HG03064 (cell line): ENCODE data around the gene HOATZ.

Experiments used
- ATAC-seq: cut with Tn5 transposase; IDR thresholded peaks from one replicate; pipeline ENCODE4 v1.9.1; 2021; ENCODE audit warnings: low read depth; ENCODE audit not compliant: unreplicated experiment

Gene HOATZ

GRCh38 chr11:111514216-111515031, at the start of gene HOATZ:
HOATZ (plus strand) TSS chr11:111514778; CDS start chr11:111514785, 7 bp downstream.
- ATAC-seq: no peak

- no peak for ATAC-seq
Measured at GRCh38 chr11:111465400-111465799, 49.2 kb upstream of the HOATZ start.

GRCh38 chr11:111466615-111467014, 48.0 kb upstream of the HOATZ start:
- ATAC-seq: no peak

- no peak for ATAC-seq
Measured at GRCh38 chr11:111469200-111469599, 45.4 kb upstream of the HOATZ start.

GRCh38 chr11:111472228-111472627, 42.4 kb upstream of the HOATZ start:
- no peak for ATAC-seq

GRCh38 chr11:111474432-111474831, 40.1 kb upstream of the HOATZ start:
- no peak for ATAC-seq

- ATAC-seq: no peak
Measured at GRCh38 chr11:111476366-111476765, 38.2 kb upstream of the HOATZ start.

- no peak for ATAC-seq
Measured at GRCh38 chr11:111476956-111477355, 37.6 kb upstream of the HOATZ start.

- ATAC-seq: no peak
Measured at GRCh38 chr11:111477898-111478297, 36.7 kb upstream of the HOATZ start.

- no peak for ATAC-seq
Measured at GRCh38 chr11:111479666-111480065, 34.9 kb upstream of the HOATZ start.

GRCh38 chr11:111483431-111483830, 31.1 kb upstream of the HOATZ start:
- no peak for ATAC-seq

GRCh38 chr11:111490496-111490895, 24.1 kb upstream of the HOATZ start:
- ATAC-seq: no peak

GRCh38 chr11:111494040-111494439, 20.5 kb upstream of the HOATZ start:
- no peak for ATAC-seq

- ATAC-seq: no peak
Measured at GRCh38 chr11:111499483-111499882, 15.1 kb upstream of the HOATZ start.

- no peak for ATAC-seq
Measured at GRCh38 chr11:111500481-111500880, 14.1 kb upstream of the HOATZ start.

- no peak for ATAC-seq
Measured at GRCh38 chr11:111502611-111503010, 12.0 kb upstream of the HOATZ start.

GRCh38 chr11:111510311-111510710, 4.3 kb upstream of the HOATZ start:
- ATAC-seq: no peak

- no peak for ATAC-seq
Measured at GRCh38 chr11:111512296-111513239, 2.0 kb upstream of the HOATZ start, which contains the start of gene BTG4. BTG4 (minus strand) TSS chr11:111512386; CDS start chr11:111498776, 13,610 bp downstream.

- no peak for ATAC-seq
Measured at GRCh38 chr11:111513240-111513605, 1.4 kb upstream of the HOATZ start.

GRCh38 chr11:111515591-111515990, 1.0 kb downstream of the HOATZ start:
- ATAC-seq: no peak

GRCh38 chr11:111518668-111519067, 4.1 kb downstream of the HOATZ start:
- ATAC-seq: no peak
